H9 (cell line): Measurements from ENCODE around the gene ST6GAL1. TPM values are rescaled to one million over a fixed set of nuclear protein-coding genes. Genes with fewer than 3 reads are reported as not detected.

Experiments
- DNase-seq: peaks from one replicate; pipeline ENCODE4 v3.0.0-alpha.2; 2017
- H2AFZ ChIP-seq: one replicate; pipeline ENCODE4 v1.6.1; 2013; ENCODE audit warnings: mild to moderate bottlenecking, low read length, control low read depth, moderate library complexity
- H2AK5ac ChIP-seq: 2 replicates; pipeline ENCODE4 v1.6.1; 2013; ENCODE audit warnings: low read length, control low read depth, mixed read lengths; ENCODE audit not compliant: insufficient read length
- H2BK120ac ChIP-seq: one replicate; pipeline ENCODE4 v1.6.1; 2013; ENCODE audit warnings: low read depth, mild to moderate bottlenecking, low read length, control low read depth, inconsistent platforms; ENCODE audit not compliant: poor library complexity, severe bottlenecking
- H2BK12ac ChIP-seq: 2 replicates; pipeline ENCODE4 v1.6.1; 2013; ENCODE audit warnings: low read length, control low read depth, mixed read lengths, low read depth; ENCODE audit not compliant: insufficient read length
- H2BK15ac ChIP-seq: 2 replicates; pipeline ENCODE4 v1.6.1; 2013; ENCODE audit warnings: low read depth, low read length, control low read depth
- H2BK20ac ChIP-seq: one replicate; pipeline ENCODE4 v1.6.1; 2013; ENCODE audit warnings: low read depth, mild to moderate bottlenecking, low read length, control low read depth, inconsistent platforms; ENCODE audit not compliant: poor library complexity, severe bottlenecking
- H2BK5ac ChIP-seq: 2 replicates; pipeline ENCODE4 v1.6.1; 2013; ENCODE audit warnings: low read length, control low read depth, mixed read lengths; ENCODE audit not compliant: insufficient read length
- H3K14ac ChIP-seq: 2 replicates; pipeline ENCODE4 v1.6.1; 2013; ENCODE audit warnings: low read length, control low read depth; ENCODE audit not compliant: insufficient read depth
- H3K18ac ChIP-seq: 2 replicates; pipeline ENCODE4 v1.6.1; 2013; ENCODE audit warnings: low read depth, mild to moderate bottlenecking, mixed read lengths, low read length, control low read depth; ENCODE audit not compliant: insufficient read length
- H3K23ac ChIP-seq: 2 replicates; pipeline ENCODE4 v1.6.1; 2013; ENCODE audit warnings: low read length, control low read depth, mixed read lengths, low read depth; ENCODE audit not compliant: insufficient read length
- H3K23me2 ChIP-seq: 2 replicates; pipeline ENCODE4 v1.6.1; 2013; ENCODE audit warnings: low read depth, mild to moderate bottlenecking, mixed read lengths, low read length, control low read depth; ENCODE audit not compliant: insufficient read length, poor library complexity, severe bottlenecking
- H3K27ac ChIP-seq: 2 replicates; pipeline ENCODE4 v1.5.1; 2013; ENCODE audit warnings: low read length, control low read depth, mixed read lengths, low read depth; ENCODE audit not compliant: insufficient read length
- H3K27me3 ChIP-seq: 2 replicates; pipeline ENCODE4 v1.6.1; 2013; ENCODE audit warnings: low read length, control low read depth, inconsistent platforms; ENCODE audit not compliant: insufficient read depth
- H3K4ac ChIP-seq: 2 replicates; pipeline ENCODE4 v1.6.1; 2013; ENCODE audit warnings: low read depth, mild to moderate bottlenecking, control low read depth, inconsistent platforms, low read length, moderate library complexity
- H3K4me1 ChIP-seq: 2 replicates; pipeline ENCODE4 v1.6.1; 2013; ENCODE audit warnings: low read length, control low read depth, inconsistent platforms; ENCODE audit not compliant: insufficient read depth
- H3K4me2 ChIP-seq: 2 replicates; pipeline ENCODE4 v1.6.1; 2013; ENCODE audit warnings: low read length, control low read depth, mixed read lengths; ENCODE audit not compliant: insufficient read length, insufficient read depth
- H3K56ac ChIP-seq: 2 replicates; pipeline ENCODE4 v1.6.1; 2013; ENCODE audit warnings: low read depth, mild to moderate bottlenecking, mixed read lengths, low read length, control low read depth; ENCODE audit not compliant: insufficient read length
- H3K79me1 ChIP-seq: 2 replicates; pipeline ENCODE4 v1.6.1; 2013; ENCODE audit warnings: low read depth, mild to moderate bottlenecking, moderate library complexity, low read length, control low read depth, inconsistent platforms; ENCODE audit not compliant: insufficient read depth, poor library complexity, severe bottlenecking
- H3K79me2 ChIP-seq: 2 replicates; pipeline ENCODE4 v1.6.1; 2013; ENCODE audit warnings: low read length, control low read depth, inconsistent platforms; ENCODE audit not compliant: insufficient read depth
- H3K9ac ChIP-seq: 2 replicates; pipeline ENCODE4 v1.6.1; 2013; ENCODE audit warnings: low read length, control low read depth, mixed read lengths; ENCODE audit not compliant: insufficient read length; ENCODE audit errors: extremely low read depth
- H3K9me3 ChIP-seq: one replicate; pipeline ENCODE4 v1.6.1; 2013; ENCODE audit warnings: low read depth, low read length, inconsistent platforms; ENCODE audit not compliant: control insufficient read depth
- H3T11ph ChIP-seq: one replicate; pipeline ENCODE4 v1.6.1; 2013; ENCODE audit warnings: mild to moderate bottlenecking, low read length, control low read depth, inconsistent platforms
- H4K20me1 ChIP-seq: one replicate; pipeline ENCODE4 v1.6.1; 2013; ENCODE audit not compliant: control insufficient read depth, insufficient read length, insufficient read depth
- H4K5ac ChIP-seq: 2 replicates; pipeline ENCODE4 v1.6.1; 2013; ENCODE audit warnings: low read depth, mild to moderate bottlenecking, mixed read lengths, low read length, control low read depth; ENCODE audit not compliant: insufficient read length
- H4K8ac ChIP-seq: replicated peaks from 2 replicates; pipeline ENCODE4 v1.6.1; 2013; ENCODE audit warnings: low read length, control low read depth, mixed read lengths, low read depth; ENCODE audit not compliant: insufficient read length
- H4K91ac ChIP-seq: 2 replicates; pipeline ENCODE4 v1.6.1; 2013; ENCODE audit warnings: low read depth, mild to moderate bottlenecking, moderate library complexity, mixed read lengths, low read length, control low read depth; ENCODE audit not compliant: insufficient read length
- H3K27ac Mint-ChIP-seq, 3 experiments: 2 replicates in 2 of 3; 3 replicates in 1 of 3; pipeline ENCODE4 v1.8.0; 2020 to 2021; ENCODE audit warnings: mixed read lengths in 3 of 3, mild to moderate bottlenecking in 1 of 3, moderate library complexity in 1 of 3
- H3K27me3 Mint-ChIP-seq: 2 replicates; pipeline ENCODE4 v1.8.0; 2021; ENCODE audit warnings: low read depth, mild to moderate bottlenecking, moderate library complexity, mixed read lengths
- H3K36me3 Mint-ChIP-seq, 3 experiments: 2 replicates in 2 of 3; 3 replicates in 1 of 3; pipeline ENCODE4 v1.8.0; 2020 to 2021; ENCODE audit warnings: low read depth in 3 of 3, mixed read lengths in 3 of 3; ENCODE audit not compliant: insufficient read depth in 1 of 3
- H3K4me1 Mint-ChIP-seq, 2 experiments: 2 replicates each; pipeline ENCODE4 v1.8.0; 2020; ENCODE audit warnings: mixed read lengths in 2 of 2
- H3K4me3 Mint-ChIP-seq, 2 experiments: 2 replicates in 1 of 2; 3 replicates in 1 of 2; pipeline ENCODE4 v1.8.0; 2020 to 2021; ENCODE audit warnings: mild to moderate bottlenecking in 2 of 2, mixed read lengths in 2 of 2, moderate library complexity in 1 of 2
- H3K9me3 Mint-ChIP-seq, 2 experiments: 2 replicates in 1 of 2; 3 replicates in 1 of 2; pipeline ENCODE4 v1.8.0; 2020; ENCODE audit warnings: mild to moderate bottlenecking in 2 of 2, mixed read lengths in 2 of 2, moderate library complexity in 1 of 2
- WGBS: extraction: QIAGEN DNeasy Blood & Tissue Kit; methylation state at CpG from one replicate; pipeline ENCODE4 v1.1.7; 2013; ENCODE audit warnings: missing lambda C conversion rate, low lambda C conversion rate, mixed read lengths; ENCODE audit not compliant: insufficient read length; ENCODE audit errors: extremely low coverage; 5-methylcytosine and 5-hydroxymethylcytosine counted together
- total RNA-seq: library from RNA; stranded (reverse); gene quantifications from 2 replicates; pipeline ENCODE4 v1.2.1, GENCODE V29; 2021
- TF ChIP-seq, protein P1 (sequence below): fragments of 200-600 bp; sonication (generic); conservative IDR thresholded peaks from 3 replicates; pipeline ENCODE4 v1.8.0; 2021; ENCODE audit warnings: antibody characterized with exemption, mild to moderate bottlenecking

Gene ST6GAL1
- total RNA-seq, 1 experiment from 2014 or later, result 139 TPM

DNA sequence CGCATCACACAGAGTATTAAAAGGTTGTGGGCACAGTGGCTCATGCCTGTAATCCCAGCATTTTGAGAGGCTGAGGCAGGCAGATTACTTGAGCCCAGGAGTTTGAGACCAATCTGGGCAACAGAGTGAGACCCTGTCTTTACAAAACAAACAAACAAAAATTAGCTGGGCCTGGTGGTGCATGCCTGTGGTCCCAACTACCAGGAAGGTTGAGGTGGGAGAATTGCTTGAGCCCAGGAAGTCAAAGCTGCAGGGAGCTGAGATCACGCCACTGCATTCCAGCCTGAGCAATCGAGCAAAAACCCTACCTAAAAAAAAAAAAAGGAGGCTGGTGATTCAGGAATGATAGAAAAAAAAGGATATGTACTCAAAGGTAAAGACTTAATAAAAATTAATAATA, 28.2 kb upstream of the ST6GAL1 start:
- Histone ChIP-seq H3K4ac (no peak overlapping the region), H3K23ac (no peak overlapping the region), H2BK15ac (no peak overlapping the region), H2AFZ (no peak overlapping the region), H2BK120ac (no peak overlapping the region), H4K91ac (no peak overlapping the region), H4K8ac (no peak overlapping the region), H3K27me3 (no peaks in the 10 kb centered on the region), H3T11ph (no peak overlapping the region), H3K14ac (no peak overlapping the region), H3K23me2 (no peaks in the 10 kb centered on the region), H3K79me2 (no peaks in the 10 kb centered on the region), H3K4me1 (no peaks in the 10 kb centered on the region; the same call in 1 of the 2 replicates), H3K9ac (no peak overlapping the region), H3K9me3 (no peaks in the 10 kb centered on the region), H4K20me1 (no peaks in the 10 kb centered on the region), H3K18ac (no peak overlapping the region), H3K27ac (no peak overlapping the region), H2BK5ac (no peak overlapping the region), H2BK20ac (no peak overlapping the region), H2AK5ac (no peak overlapping the region), H3K56ac (no peak overlapping the region), H4K5ac (no peak overlapping the region), H2BK12ac (no peak overlapping the region), H3K4me2 (no peak overlapping the region), H3K79me1 (no peaks in the 10 kb centered on the region)
- no peak overlapping the region for H3K27ac Mint-ChIP-seq
- H3K4me3 Mint-ChIP-seq, result no peak overlapping the region
- DNase-seq, result no peak
- H3K27me3 Mint-ChIP-seq, result no peaks in the 10 kb centered on the region; the same call in 1 of the 2 replicates
- peaks cover 5 to 28% (median 12%) of the 10 kb centered on the region in 3 experiments; a peak in 5 of 7 replicates for H3K36me3 Mint-ChIP-seq
- H3K9me3 Mint-ChIP-seq, result peaks cover 19 to 21% of the 10 kb centered on the region in 2 experiments
- no CpG with 5 or more reads among the region's 3 CpGs for WGBS
- TF ChIP-seq, protein P1, sequence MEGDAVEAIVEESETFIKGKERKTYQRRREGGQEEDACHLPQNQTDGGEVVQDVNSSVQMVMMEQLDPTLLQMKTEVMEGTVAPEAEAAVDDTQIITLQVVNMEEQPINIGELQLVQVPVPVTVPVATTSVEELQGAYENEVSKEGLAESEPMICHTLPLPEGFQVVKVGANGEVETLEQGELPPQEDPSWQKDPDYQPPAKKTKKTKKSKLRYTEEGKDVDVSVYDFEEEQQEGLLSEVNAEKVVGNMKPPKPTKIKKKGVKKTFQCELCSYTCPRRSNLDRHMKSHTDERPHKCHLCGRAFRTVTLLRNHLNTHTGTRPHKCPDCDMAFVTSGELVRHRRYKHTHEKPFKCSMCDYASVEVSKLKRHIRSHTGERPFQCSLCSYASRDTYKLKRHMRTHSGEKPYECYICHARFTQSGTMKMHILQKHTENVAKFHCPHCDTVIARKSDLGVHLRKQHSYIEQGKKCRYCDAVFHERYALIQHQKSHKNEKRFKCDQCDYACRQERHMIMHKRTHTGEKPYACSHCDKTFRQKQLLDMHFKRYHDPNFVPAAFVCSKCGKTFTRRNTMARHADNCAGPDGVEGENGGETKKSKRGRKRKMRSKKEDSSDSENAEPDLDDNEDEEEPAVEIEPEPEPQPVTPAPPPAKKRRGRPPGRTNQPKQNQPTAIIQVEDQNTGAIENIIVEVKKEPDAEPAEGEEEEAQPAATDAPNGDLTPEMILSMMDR, result no peak
- peaks cover 33 to 36% of the 10 kb centered on the region in 2 experiments for H3K4me1 Mint-ChIP-seq
